ENCODE data around the gene SMPX.

Gene SMPX

GRCh38 chrX:21741869-21742701 lies 15.8 kb downstream of the SMPX start:
- Histone ChIP-seq H3K79me2 (ENCODE audit: control insufficient read depth, low read length) (no peaks in the 10 kb centered on the region), H3K4me1 (ENCODE audit: control insufficient read depth, low read length) (no peaks in the 10 kb centered on the region), H3K36me3 (ENCODE audit: control insufficient read depth, low read length) (no peaks in the 10 kb centered on the region)

GRCh38 chrX:21741364-21741763 lies 16.6 kb downstream of the SMPX start:
- Histone ChIP-seq H3K79me2 (ENCODE audit: control insufficient read depth, low read length) (no peaks in the 10 kb centered on the region), H3K9me3 (ENCODE audit: control insufficient read depth, insufficient read depth, low read length) (no peaks in the 10 kb centered on the region), H3K27me3 (ENCODE audit: control insufficient read depth, low read length) (no peaks in the 10 kb centered on the region), H3F3A (ENCODE audit: control insufficient read depth, insufficient read depth) (no peaks in the 10 kb centered on the region), H3K36me3 (ENCODE audit: control insufficient read depth, low read length) (no peaks in the 10 kb centered on the region), H3K4me1 (ENCODE audit: control insufficient read depth, low read length) (no peaks in the 10 kb centered on the region), H3K9me2 (replicated peaks; ENCODE audit: control insufficient read depth, low read length) (no peaks in the 10 kb centered on the region), H4K20me1 (ENCODE audit: control insufficient read depth, insufficient read depth, low read depth, low read length) (no peaks in the 10 kb centered on the region), H3K4me2 (ENCODE audit: low read length) (no peak overlapping the region), H3K4me3 (ENCODE audit: low read length) (no peak overlapping the region), H3K27ac (ENCODE audit: low read depth, low read length) (no peak overlapping the region)
- TF ChIP-seq EZH2phosphoT487 (IDR thresholded peaks at IDR 0.05; ENCODE audit: borderline replicate concordance, low read length) = no peak
- no peak for TF ChIP-seq CTCF (IDR thresholded peaks at IDR 0.05; ENCODE audit: low read depth, low read length, poor library complexity, severe bottlenecking)

More at GRCh38 chrX:21741869-21742701, 15.8 kb downstream of the SMPX start:
- Histone ChIP-seq H3K27me3 (ENCODE audit: control insufficient read depth, low read length) (no peaks in the 10 kb centered on the region), H4K20me1 (ENCODE audit: control insufficient read depth, insufficient read depth, low read depth, low read length) (no peaks in the 10 kb centered on the region), H3K27ac (ENCODE audit: low read depth, low read length) (no peak overlapping the region), H3K4me3 (ENCODE audit: low read length) (no peak overlapping the region), H3K4me2 (ENCODE audit: low read length) (no peak overlapping the region), H3F3A (ENCODE audit: control insufficient read depth, insufficient read depth) (no peaks in the 10 kb centered on the region), H3K9me2 (replicated peaks; ENCODE audit: control insufficient read depth, low read length) (no peaks in the 10 kb centered on the region), H3K9me3 (ENCODE audit: control insufficient read depth, insufficient read depth, low read length) (no peaks in the 10 kb centered on the region)
- no peak for TF ChIP-seq EZH2phosphoT487 (IDR thresholded peaks at IDR 0.05; ENCODE audit: borderline replicate concordance, low read length)
- TF ChIP-seq CTCF (IDR thresholded peaks at IDR 0.05; ENCODE audit: low read depth, low read length, poor library complexity, severe bottlenecking) = no peak

GRCh38 chrX:21740329-21741274 lies 17.3 kb downstream of the SMPX start:
- Histone ChIP-seq H3K4me1 (ENCODE audit: control insufficient read depth, low read length) (no peaks in the 10 kb centered on the region), H3K79me2 (ENCODE audit: control insufficient read depth, low read length) (no peaks in the 10 kb centered on the region), H3K9me2 (replicated peaks; ENCODE audit: control insufficient read depth, low read length) (no peaks in the 10 kb centered on the region), H3K27ac (ENCODE audit: low read depth, low read length) (no peak overlapping the region), H3K4me3 (ENCODE audit: low read length) (no peak overlapping the region), H3K9me3 (ENCODE audit: control insufficient read depth, insufficient read depth, low read length) (no peaks in the 10 kb centered on the region), H4K20me1 (ENCODE audit: control insufficient read depth, insufficient read depth, low read depth, low read length) (no peaks in the 10 kb centered on the region), H3K4me2 (ENCODE audit: low read length) (no peak overlapping the region), H3K36me3 (ENCODE audit: control insufficient read depth, low read length) (no peaks in the 10 kb centered on the region), H3F3A (ENCODE audit: control insufficient read depth, insufficient read depth) (no peaks in the 10 kb centered on the region), H3K27me3 (ENCODE audit: control insufficient read depth, low read length) (no peaks in the 10 kb centered on the region)
- TF ChIP-seq CTCF (IDR thresholded peaks at IDR 0.05; ENCODE audit: low read depth, low read length, poor library complexity, severe bottlenecking) = no peak
- no peak for TF ChIP-seq EZH2phosphoT487 (IDR thresholded peaks at IDR 0.05; ENCODE audit: borderline replicate concordance, low read length)
